ENCODE data around the gene TRIM68.

DNA sequence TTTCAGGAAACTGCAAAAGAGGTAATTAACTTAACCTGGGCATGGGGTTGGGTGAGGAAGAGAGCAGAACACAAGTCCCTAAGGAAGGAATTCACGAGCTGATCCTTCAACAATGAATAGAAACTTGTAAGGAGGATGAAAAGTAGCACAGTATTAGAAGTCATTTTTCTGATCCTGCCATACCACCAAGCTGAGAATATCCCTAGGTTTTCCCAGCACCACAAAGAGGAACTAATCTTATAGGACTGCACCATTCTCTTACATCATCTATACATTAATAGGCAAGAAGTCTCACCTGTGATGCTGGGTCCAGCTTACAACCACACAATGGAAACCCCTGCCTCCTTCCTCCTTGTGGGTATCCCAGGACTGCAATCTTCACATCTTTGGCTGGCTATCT lies 14.3 kb downstream of the TRIM68 start, which contains the start of gene OR52I1:
- TF ChIP-seq CTCF (IDR thresholded peaks at IDR 0.05 in 8 of 11, conservative IDR thresholded peaks at IDR 0.05 in 3 of 11) (no peak), POLR2A (IDR thresholded peaks at IDR 0.05) (no peak)

All from spleen (tissue), 7 donors.